SK-N-SH treated with all-trans-retinoic acid at 6 μM for 48 hours (cell line): ENCODE measurements around the gene KPRP.

Source experiments
- ARNTL ChIP-seq: fragments of 450-650 bp; formaldehyde crosslinking; IDR thresholded peaks from 2 replicates; pipeline ENCODE4 v1.5.0; 2020; ENCODE audit warnings: low read depth, mild to moderate bottlenecking, moderate library complexity, borderline replicate concordance
- ISL1 ChIP-seq: fragments of 250-450 bp; sonication (Bioruptor Pico); IDR thresholded peaks from 2 replicates; pipeline ENCODE4 v2.1.2; 2022; ENCODE audit warnings: mild to moderate bottlenecking, moderate library complexity
- PATZ1 ChIP-seq: fragments of 250-450 bp; sonication (Bioruptor Pico); IDR thresholded peaks from 2 replicates; pipeline ENCODE4 v1.8.0; 2020; ENCODE audit warnings: mild to moderate bottlenecking, moderate library complexity, borderline replicate concordance
- RARB ChIP-seq: fragments of 250-450 bp; sonication (Bioruptor Pico); IDR thresholded peaks from 2 replicates; pipeline ENCODE4 v1.8.0; 2021; ENCODE audit warnings: mild to moderate bottlenecking, moderate library complexity
- SNAI2 ChIP-seq: fragments of 250-450 bp; sonication (Bioruptor Pico); IDR thresholded peaks from 2 replicates; pipeline ENCODE4 v1.5.0; 2020; ENCODE audit warnings: mild to moderate bottlenecking, moderate library complexity
- TSHZ2 ChIP-seq: fragments of 250-450 bp; sonication (Bioruptor Pico); IDR thresholded peaks from 2 replicates; pipeline ENCODE4 v1.5.0; 2020; ENCODE audit warnings: mild to moderate bottlenecking, moderate library complexity
- ZNF70 ChIP-seq: fragments of 450-650 bp; formaldehyde crosslinking; IDR thresholded peaks from 2 replicates; pipeline ENCODE4 v1.5.0; 2020; ENCODE audit warnings: mild to moderate bottlenecking, moderate library complexity

GRCh38 chr1:152761609-152762213 lies 3.9 kb downstream of the KPRP start:
- no peak for TF ChIP-seq RARB (CRISPR knock-in tag)
- no peak for TF ChIP-seq PATZ1
- no peak for TF ChIP-seq ZNF70 (CRISPR knock-in tag)
- TF ChIP-seq ISL1 (CRISPR knock-in tag): no peak
- TF ChIP-seq SNAI2 (CRISPR knock-in tag): no peak
- TF ChIP-seq TSHZ2: no peak
- no peak for TF ChIP-seq ARNTL (CRISPR knock-in tag)
